ENCODE measurements around the gene CACNA1C. TPM values are rescaled to one million over a fixed set of nuclear protein-coding genes. Genes with fewer than 3 reads are reported as not detected.

CACNA1C gene
- total and polyA plus RNA-seq, 2 of the 4 experiments (the other 2 are of a cell fraction): 1.6 to 2.6 TPM

GRCh38 chr12:2642896-2643425 lies 590.2 kb downstream of the CACNA1C start:
- no peak overlapping the region for H2AK9ac ChIP-seq (replicated peaks; ENCODE audit: low read depth, low read length, poor library complexity)
- ATAC-seq (ENCODE audit: low read depth): no peak
- no peak overlapping the region for H3K23ac ChIP-seq (ENCODE audit: low read depth, low read length)
- H2AFZ ChIP-seq (replicated peaks; ENCODE audit: low read length, poor library complexity): no peak overlapping the region
- no peaks in the 10 kb centered on the region for H3K9me3 ChIP-seq (ENCODE audit: control insufficient read depth, insufficient read depth, low read length)
- H2BK5ac ChIP-seq (ENCODE audit: low read depth, low read length, poor library complexity, severe bottlenecking): no peak overlapping the region
- no peak overlapping the region for H3K27ac ChIP-seq (ENCODE audit: insufficient read depth, low read length)
- CTCF ChIA-PET: no interaction called here
- no peak overlapping the region for H3K4me2 ChIP-seq (ENCODE audit: low read depth, low read length)
- no peak overlapping the region for H3K56ac ChIP-seq (ENCODE audit: extremely low read depth, insufficient read depth, low read length)
- H3K9ac ChIP-seq (ENCODE audit: low read depth, low read length): no peak overlapping the region
- H3K4me3 ChIP-seq (ENCODE audit: insufficient read depth, low read depth, low read length): no peak overlapping the region
- H3K9me1 ChIP-seq (ENCODE audit: insufficient read depth, low read length): peaks cover 23% of the 10 kb centered on the region
- no peak overlapping the region for H4K8ac ChIP-seq (ENCODE audit: low read depth in 2 of 2, low read length in 2 of 2)
- no peak overlapping the region for H3K18ac ChIP-seq (ENCODE audit: low read depth, low read length)
- H4K20me1 ChIP-seq (ENCODE audit: insufficient read depth, low read length): no peaks in the 10 kb centered on the region
- no peak overlapping the region for H4K5ac ChIP-seq (ENCODE audit: low read depth, low read length)
- intact Hi-C loops (cut with micrococcal nuclease): no loop called here
- TF ChIP-seq CEBPB (IDR thresholded peaks at IDR 0.05; ENCODE audit: low read depth, low read length) (no peak), SMC3 (IDR thresholded peaks at IDR 0.05; ENCODE audit: low read depth, low read length) (no peak), NFE2L2 (IDR thresholded peaks at IDR 0.05; ENCODE audit: low read depth, low read length) (no peak), BHLHE40 (IDR thresholded peaks at IDR 0.05; ENCODE audit: low read depth, low read length) (no peak), RCOR1 (IDR thresholded peaks at IDR 0.05; ENCODE audit: insufficient replicate concordance, low read length) (no peak), RFX5 (IDR thresholded peaks at IDR 0.05; ENCODE audit: low read depth, low read length) (no peak), CHD1 (IDR thresholded peaks at IDR 0.05; ENCODE audit: low read depth, low read length) (no peak), MAZ (IDR thresholded peaks at IDR 0.05; ENCODE audit: borderline replicate concordance, low read depth, low read length) (no peak), POLR2A (IDR thresholded peaks at IDR 0.05; ENCODE audit: low read depth, low read length) (no peak), MXI1 (IDR thresholded peaks at IDR 0.05; ENCODE audit: borderline replicate concordance, low read depth, low read length) (no peak), MAFK (IDR thresholded peaks at IDR 0.05; ENCODE audit: low read depth, low read length) (no peak), RAD21 (IDR thresholded peaks at IDR 0.05; ENCODE audit: low read length) (no peak), USF2 (IDR thresholded peaks at IDR 0.05; ENCODE audit: low read depth, low read length) (no peak), FOS (IDR thresholded peaks at IDR 0.05; ENCODE audit: low read depth, low read length) (no peak)
- TF ChIP-seq, protein P1, sequence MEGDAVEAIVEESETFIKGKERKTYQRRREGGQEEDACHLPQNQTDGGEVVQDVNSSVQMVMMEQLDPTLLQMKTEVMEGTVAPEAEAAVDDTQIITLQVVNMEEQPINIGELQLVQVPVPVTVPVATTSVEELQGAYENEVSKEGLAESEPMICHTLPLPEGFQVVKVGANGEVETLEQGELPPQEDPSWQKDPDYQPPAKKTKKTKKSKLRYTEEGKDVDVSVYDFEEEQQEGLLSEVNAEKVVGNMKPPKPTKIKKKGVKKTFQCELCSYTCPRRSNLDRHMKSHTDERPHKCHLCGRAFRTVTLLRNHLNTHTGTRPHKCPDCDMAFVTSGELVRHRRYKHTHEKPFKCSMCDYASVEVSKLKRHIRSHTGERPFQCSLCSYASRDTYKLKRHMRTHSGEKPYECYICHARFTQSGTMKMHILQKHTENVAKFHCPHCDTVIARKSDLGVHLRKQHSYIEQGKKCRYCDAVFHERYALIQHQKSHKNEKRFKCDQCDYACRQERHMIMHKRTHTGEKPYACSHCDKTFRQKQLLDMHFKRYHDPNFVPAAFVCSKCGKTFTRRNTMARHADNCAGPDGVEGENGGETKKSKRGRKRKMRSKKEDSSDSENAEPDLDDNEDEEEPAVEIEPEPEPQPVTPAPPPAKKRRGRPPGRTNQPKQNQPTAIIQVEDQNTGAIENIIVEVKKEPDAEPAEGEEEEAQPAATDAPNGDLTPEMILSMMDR (conservative IDR thresholded peaks at IDR 0.05; ENCODE audit: low read depth, low read length): no peak
- TF ChIP-seq, protein P2, sequence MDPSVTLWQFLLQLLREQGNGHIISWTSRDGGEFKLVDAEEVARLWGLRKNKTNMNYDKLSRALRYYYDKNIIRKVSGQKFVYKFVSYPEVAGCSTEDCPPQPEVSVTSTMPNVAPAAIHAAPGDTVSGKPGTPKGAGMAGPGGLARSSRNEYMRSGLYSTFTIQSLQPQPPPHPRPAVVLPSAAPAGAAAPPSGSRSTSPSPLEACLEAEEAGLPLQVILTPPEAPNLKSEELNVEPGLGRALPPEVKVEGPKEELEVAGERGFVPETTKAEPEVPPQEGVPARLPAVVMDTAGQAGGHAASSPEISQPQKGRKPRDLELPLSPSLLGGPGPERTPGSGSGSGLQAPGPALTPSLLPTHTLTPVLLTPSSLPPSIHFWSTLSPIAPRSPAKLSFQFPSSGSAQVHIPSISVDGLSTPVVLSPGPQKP (IDR thresholded peaks at IDR 0.05; ENCODE audit: borderline replicate concordance, low read depth, low read length): no peak
- no peak overlapping the region for H2BK20ac ChIP-seq (ENCODE audit: low read depth, low read length)
- no peaks in the 10 kb centered on the region for H3K79me1 ChIP-seq (ENCODE audit: low read depth in 1 of 2, low read length in 2 of 2)
- dilution Hi-C loops (cut with HindIII; ENCODE audit: low sequenced_read_pairs, unreplicated experiment): no loop called here
- no peak overlapping the region for H3K14ac ChIP-seq (replicated peaks; ENCODE audit: low read depth, low read length)
- H2AK5ac ChIP-seq (ENCODE audit: low read depth, low read length): no peak overlapping the region
- WGBS, 2 experiments (ENCODE audit: extremely low coverage in 2 of 2, insufficient read length in 1 of 2): 93% methylated on average over 4 of the region's 7 CpGs; no CpG with 5 or more reads in 1 of the 2 experiments
- no peak overlapping the region for H4K91ac ChIP-seq (ENCODE audit: insufficient read depth, low read depth, low read length)
- H3K27me3 ChIP-seq (ENCODE audit: control insufficient read depth, insufficient read depth, low read length): no peaks in the 10 kb centered on the region
- POLR2A ChIA-PET (ENCODE audit: unreplicated experiment): no interaction called here
- DNase-seq: no peak
- no peaks in the 10 kb centered on the region for H3K36me3 ChIP-seq (ENCODE audit: control insufficient read depth, insufficient read depth, low read length)
- H2BK120ac ChIP-seq (ENCODE audit: low read depth, low read length): no peak overlapping the region
- in situ Hi-C loops (cut with MboI; ENCODE audit: low sequenced_read_pairs): no loop called here
- H3K4me1 ChIP-seq (ENCODE audit: control insufficient read depth, insufficient read depth, low read length): peaks cover 13% of the 10 kb centered on the region
- no peak overlapping the region for H2BK15ac ChIP-seq (ENCODE audit: low read depth, low read length)
- no TSS peak for BruUV-seq (replicated peaks)
- no peak overlapping the region for H3K4ac ChIP-seq (ENCODE audit: low read depth, low read length)

Measured in IMR-90 (cell line).